ENCODE results near the gene AP2A2. TPM values are rescaled to one million over a fixed set of nuclear protein-coding genes. Genes with fewer than 3 reads are reported as not detected.

The AP2A2 gene
- 17.1 and 40.4 TPM in 2 replicates for total RNA-seq

DNA sequence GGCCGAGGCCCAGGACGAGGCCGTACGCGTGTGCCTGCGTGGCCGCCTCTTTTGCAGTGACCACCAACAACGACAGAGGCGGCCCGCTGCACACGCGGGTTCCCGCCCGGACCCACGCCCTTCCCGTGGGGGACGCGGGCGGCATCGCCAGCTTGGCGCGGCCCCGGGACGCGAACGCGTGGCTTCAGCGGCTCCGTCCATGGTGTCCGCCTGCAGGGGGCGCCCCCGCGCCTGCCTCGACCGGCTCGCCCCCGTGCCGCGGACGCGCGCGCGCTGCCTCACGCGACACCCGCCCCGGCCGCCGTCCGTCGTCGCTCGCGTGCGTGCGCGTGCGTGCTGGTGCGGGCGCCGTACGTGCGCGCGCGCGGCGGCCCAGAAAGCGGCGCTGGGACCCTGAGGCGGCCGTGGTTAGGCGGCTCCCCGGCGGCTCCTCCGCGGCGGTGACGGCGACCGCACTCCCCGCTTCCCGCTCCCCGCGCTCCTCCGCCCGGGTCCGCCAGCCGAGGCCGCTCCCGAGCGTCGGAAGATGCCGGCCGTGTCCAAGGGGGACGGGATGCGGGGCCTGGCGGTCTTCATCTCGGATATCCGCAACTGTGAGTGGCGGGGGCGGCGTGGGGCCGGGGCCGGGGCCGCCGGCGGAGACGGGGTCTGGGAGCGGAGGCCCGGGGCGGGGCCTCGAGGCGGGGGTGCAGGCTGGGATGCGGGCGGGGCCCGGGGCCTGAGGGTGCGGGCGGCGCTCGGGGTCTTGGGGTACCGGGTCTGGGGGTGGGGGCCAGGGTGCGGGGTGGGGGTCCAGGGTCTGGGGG, at the start of gene AP2A2:
TSS of gene AP2A2 (plus strand) at position 375 of the 806 bp plus-strand sequence. CDS start at position 527, 152 bp downstream.

DNA sequence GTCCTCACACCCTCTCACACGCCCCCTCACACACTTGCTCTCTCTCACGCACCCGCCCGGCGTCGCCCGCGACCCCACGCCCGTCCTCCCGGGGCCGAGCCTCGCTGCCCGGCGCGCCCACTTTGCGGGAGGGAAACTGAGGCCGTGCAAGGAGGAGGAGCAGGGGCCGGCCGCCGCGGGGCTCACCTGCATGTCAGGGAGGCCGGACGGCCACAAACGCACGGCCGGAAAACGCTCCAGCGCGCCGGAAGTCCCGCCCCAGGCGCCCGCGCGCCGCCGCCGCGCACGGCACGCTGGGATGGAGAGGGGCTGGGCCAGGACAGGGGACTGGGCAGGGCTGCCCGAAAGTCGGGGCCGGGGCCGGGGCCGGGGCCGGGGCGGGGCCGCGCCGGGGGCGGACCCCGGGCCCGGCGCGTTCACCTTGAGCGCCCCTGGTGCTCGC, 15.1 kb upstream of the AP2A2 start, which contains the start of gene CHID1:
TSS of gene CHID1 (minus strand) at position 222 of the 442 bp plus-strand sequence. CDS start 5,994 bp downstream, outside the sequence.

GRCh38 chr11:1036303-1036923, 110.7 kb downstream of the AP2A2 start, which contains the start of gene MUC6:
MUC6 (minus strand) TSS chr11:1036718; CDS start chr11:1036655, 63 bp downstream.

Other genes starting within 250 kb of the AP2A2 start
- 28.4 and 36.0 TPM in 2 replicates for gene DEAF1, start 230.6 kb upstream of the AP2A2 start, total RNA-seq
- 16.4 and 21.9 TPM in 2 replicates for gene TMEM80, start 230.1 kb upstream of the AP2A2 start, total RNA-seq
- 126 and 167 TPM in 2 replicates for gene EPS8L2, start 219.6 kb upstream of the AP2A2 start, total RNA-seq
- 199 and 220 TPM in 2 replicates for gene TALDO1, start 178.4 kb upstream of the AP2A2 start, total RNA-seq
- 20.8 and 30.3 TPM in 2 replicates for gene GATD1, start 148.4 kb upstream of the AP2A2 start, total RNA-seq
- gene CEND1, start 135.8 kb upstream of the AP2A2 start, total RNA-seq: not detected in 2 replicates
- 6.2 and 20.9 TPM in 2 replicates for gene SLC25A22, start 127.6 kb upstream of the AP2A2 start, total RNA-seq
- 6.2 and 8.1 TPM in 2 replicates for gene PIDD1, start 120.6 kb upstream of the AP2A2 start, total RNA-seq
- gene RPLP2, start 115.9 kb upstream of the AP2A2 start, total RNA-seq: 259 and 293 TPM in 2 replicates
- 20.5 and 21.2 TPM in 2 replicates for gene PNPLA2, start 107.0 kb upstream of the AP2A2 start, total RNA-seq
- 0.34 and 1.00 TPM in 2 replicates for gene CRACR2B, start 98.0 kb upstream of the AP2A2 start, total RNA-seq
- 166 and 396 TPM in 2 replicates for gene CD151, start 92.9 kb upstream of the AP2A2 start, total RNA-seq
- gene POLR2L, start 83.3 kb upstream of the AP2A2 start, total RNA-seq: 25.6 and 55.0 TPM in 2 replicates
- 21.7 and 32.5 TPM in 2 replicates for gene TSPAN4, start 83.0 kb upstream of the AP2A2 start, total RNA-seq
- 44.4 and 76.5 TPM in 2 replicates for gene CHID1, start 15.1 kb upstream of the AP2A2 start, total RNA-seq
- gene MUC6, start 110.8 kb downstream of the AP2A2 start, total RNA-seq: not detected in 2 replicates
- under 0.01 TPM in 1 of 2 replicates, not detected in the other for gene MUC2, start 149.0 kb downstream of the AP2A2 start, total RNA-seq
- 0.07 TPM in 1 of 2 replicates, not detected in the other for gene MUC5AC, start 232.1 kb downstream of the AP2A2 start, total RNA-seq